Large intestine (tissue), 3 donors: ENCODE measurements around the gene GPR85. TPM values are rescaled to one million over a fixed set of nuclear protein-coding genes. Genes with fewer than 3 reads are reported as not detected.
"Not testable (repeated sequence)": the region's sequence is repeated elsewhere in the genome, so short reads cannot be mapped to it uniquely, and the experiment has no call there.

Experiments
- DNase-seq, 2 donors: peaks; one replicate each; pipeline versions ENCODE4 v3.0.0 to v3.0.0-alpha.2; 2013
- H3K27ac ChIP-seq: one replicate; pipeline ENCODE4 v1.5.1; 2013; ENCODE audit warnings: low read length
- H3K27me3 ChIP-seq: 2 replicates; pipeline ENCODE4 v1.6.1; 2013; ENCODE audit warnings: low read length; ENCODE audit not compliant: control insufficient read depth, insufficient read depth
- H3K36me3 ChIP-seq: 2 replicates; pipeline ENCODE4 v1.6.1; 2013; ENCODE audit warnings: low read length; ENCODE audit not compliant: control insufficient read depth, insufficient read depth
- H3K4me1 ChIP-seq: one replicate; pipeline ENCODE4 v1.6.1; 2013; ENCODE audit warnings: low read length; ENCODE audit not compliant: control insufficient read depth, insufficient read depth
- H3K4me3 ChIP-seq: one replicate; pipeline ENCODE4 v1.5.1; 2013; ENCODE audit warnings: low read length
- H3K9me3 ChIP-seq: one replicate; pipeline ENCODE4 v1.6.1; 2013; ENCODE audit warnings: mild to moderate bottlenecking, low read depth, low read length, moderate library complexity; ENCODE audit not compliant: control insufficient read depth
- WGBS: methylation state at CpG from one replicate; pipeline ENCODE4 v1.1.5; 2013; ENCODE audit warnings: low lambda C conversion rate; ENCODE audit not compliant: insufficient coverage; 5-methylcytosine and 5-hydroxymethylcytosine counted together
- polyA plus RNA-seq: library from polyadenylated mRNA; unstranded; fragments of 120-200 nt; gene quantifications from one replicate; pipeline ENCODE4 v1.2.1, GENCODE V29; 2013

The GPR85 gene
- polyA plus RNA-seq, 1 donor = 3.1 TPM

DNA sequence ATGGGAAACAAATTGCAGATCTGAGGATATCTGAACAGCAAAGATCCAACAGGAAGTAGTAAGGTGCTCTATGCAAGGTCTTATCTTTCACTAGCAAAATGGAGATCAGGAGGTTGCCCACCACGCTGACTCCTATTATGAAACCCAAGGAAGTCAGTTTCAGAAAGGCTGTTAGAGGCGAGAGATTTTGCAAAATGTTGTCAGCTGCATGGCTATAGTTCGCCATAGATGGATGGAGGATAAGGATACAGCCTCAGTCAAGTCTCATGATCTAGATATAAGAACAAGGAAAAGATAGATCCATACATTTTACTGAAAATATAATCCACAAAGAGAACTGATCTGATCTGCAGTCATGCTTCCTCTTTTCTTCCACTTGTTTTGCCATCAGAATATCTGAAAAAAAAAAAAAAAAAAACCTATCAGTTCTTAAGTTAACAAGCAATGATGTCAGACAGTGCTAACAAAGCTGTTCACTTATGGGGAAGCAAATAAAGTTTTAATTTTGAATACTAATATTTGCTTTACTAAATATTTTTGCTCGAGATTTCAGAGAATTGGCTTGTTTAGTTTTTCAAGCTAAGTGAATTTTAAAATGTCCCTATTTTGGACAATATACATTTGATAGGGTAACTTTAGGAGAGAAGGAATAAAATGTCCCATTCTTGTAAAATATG, 2.0 kb downstream of the GPR85 start:
- Histone ChIP-seq H3K27ac (no peak overlapping the region), H3K9me3 (no peaks in the 10 kb centered on the region), H3K4me3 (no peak overlapping the region), H3K4me1 (peaks cover 2% of the 10 kb centered on the region), H3K36me3 (no peaks in the 10 kb centered on the region), H3K27me3 (peaks cover 18% of the 10 kb centered on the region)
- no peak for DNase-seq
- 60% methylated on average over 1 of the region's 4 CpGs for WGBS

GRCh38 chr7:113083816-113084495, 2.7 kb downstream of the GPR85 start:
- Histone ChIP-seq H3K27ac (no peak overlapping the region), H3K4me3 (no peak overlapping the region), H3K4me1 (peaks cover 2% of the 10 kb centered on the region), H3K27me3 (peaks cover 18% of the 10 kb centered on the region), H3K9me3 (no peaks in the 10 kb centered on the region), H3K36me3 (no peaks in the 10 kb centered on the region)
- DNase-seq = no peak
- 91% methylated on average over 4 of the region's 10 CpGs for WGBS

GRCh38 chr7:113083132-113083815, 3.4 kb downstream of the GPR85 start:
- no peak for DNase-seq
- no CpG with 5 or more reads among the region's 1 CpG for WGBS
- H3K27ac ChIP-seq = no peak overlapping the region
- H3K27me3 ChIP-seq = peaks cover 18% of the 10 kb centered on the region
- H3K4me1 ChIP-seq = peaks cover 2% of the 10 kb centered on the region
- H3K4me3 ChIP-seq = no peak overlapping the region
- no peaks in the 10 kb centered on the region for H3K9me3 ChIP-seq
- H3K36me3 ChIP-seq = no peaks in the 10 kb centered on the region

DNA sequence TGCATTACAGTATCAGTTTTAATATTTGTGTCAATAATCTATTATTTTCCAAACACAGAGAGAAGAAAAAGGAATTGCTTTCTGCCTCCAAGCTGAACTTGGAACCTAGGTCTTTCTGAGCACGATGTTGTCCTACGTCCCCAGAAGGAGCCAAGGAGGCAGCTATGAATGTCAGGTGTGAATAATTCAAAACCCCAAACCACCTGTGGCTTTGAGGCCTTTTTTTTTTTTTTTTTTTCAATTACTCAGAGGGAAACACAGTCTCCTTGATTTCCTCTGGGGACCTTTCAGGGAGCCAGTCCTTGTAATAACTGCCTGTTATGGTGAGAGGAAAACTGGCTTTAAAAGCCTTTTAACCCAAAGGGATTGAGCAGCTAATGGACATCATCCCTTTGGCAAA, 8.3 kb downstream of the GPR85 start:
- no peaks in the 10 kb centered on the region for H3K36me3 ChIP-seq
- H3K27ac ChIP-seq = no peak overlapping the region
- no CpG with 5 or more reads among the region's 2 CpGs for WGBS

GRCh38 chr7:113076703-113077102, 9.9 kb downstream of the GPR85 start:
- H3K4me3 ChIP-seq = no peak overlapping the region
- WGBS = 86% methylated on average over 2 of the region's 3 CpGs
- H3K36me3 ChIP-seq = no peaks in the 10 kb centered on the region
- no peaks in the 10 kb centered on the region for H3K4me1 ChIP-seq
- H3K27ac ChIP-seq = no peak overlapping the region
- H3K9me3 ChIP-seq = no peaks in the 10 kb centered on the region
- no peak for DNase-seq
- no peaks in the 10 kb centered on the region for H3K27me3 ChIP-seq

More for the DNA sequence above, 8.3 kb downstream of the GPR85 start:
- H3K27me3 ChIP-seq = peaks cover under 1% of the 10 kb centered on the region
- no peaks in the 10 kb centered on the region for H3K4me1 ChIP-seq
- H3K9me3 ChIP-seq = no peaks in the 10 kb centered on the region
- no peak overlapping the region for H3K4me3 ChIP-seq
- no peak for DNase-seq

GRCh38 chr7:113071465-113071864, 15.2 kb downstream of the GPR85 start:
- H3K36me3 ChIP-seq = no peaks in the 10 kb centered on the region
- no peaks in the 10 kb centered on the region for H3K9me3 ChIP-seq
- WGBS = no CpG with 5 or more reads among the region's 1 CpG
- DNase-seq = no peak
- no peaks in the 10 kb centered on the region for H3K4me1 ChIP-seq
- H3K27ac ChIP-seq = no peak overlapping the region
- H3K27me3 ChIP-seq = no peaks in the 10 kb centered on the region
- no peak overlapping the region for H3K4me3 ChIP-seq

DNA sequence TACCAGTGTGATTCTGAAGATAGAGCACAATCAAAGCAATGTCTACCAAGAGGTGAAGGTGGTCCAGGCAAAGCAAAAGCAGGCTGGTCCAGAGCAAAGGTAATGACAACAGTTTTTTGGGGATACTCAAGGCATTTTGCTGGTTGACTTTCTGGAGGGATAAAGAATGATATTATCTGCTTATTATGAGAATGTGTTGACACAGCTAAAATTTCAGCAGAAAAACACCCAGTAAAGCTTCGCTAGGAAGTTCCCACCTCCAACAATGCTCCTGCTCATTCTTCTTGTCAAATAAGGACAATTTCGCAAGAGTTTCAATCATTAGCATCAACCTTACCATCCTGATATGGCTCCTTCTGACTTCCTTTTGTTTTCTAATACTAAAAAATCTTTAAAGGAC, 24.1 kb downstream of the GPR85 start:
- Histone ChIP-seq H3K9me3 (no peaks in the 10 kb centered on the region), H3K36me3 (no peaks in the 10 kb centered on the region), H3K4me3 (no peak overlapping the region), H3K27ac (no peak overlapping the region), H3K4me1 (no peaks in the 10 kb centered on the region), H3K27me3 (no peaks in the 10 kb centered on the region)
- WGBS = no CpG with 5 or more reads among the region's 2 CpGs
- no peak for DNase-seq

DNA sequence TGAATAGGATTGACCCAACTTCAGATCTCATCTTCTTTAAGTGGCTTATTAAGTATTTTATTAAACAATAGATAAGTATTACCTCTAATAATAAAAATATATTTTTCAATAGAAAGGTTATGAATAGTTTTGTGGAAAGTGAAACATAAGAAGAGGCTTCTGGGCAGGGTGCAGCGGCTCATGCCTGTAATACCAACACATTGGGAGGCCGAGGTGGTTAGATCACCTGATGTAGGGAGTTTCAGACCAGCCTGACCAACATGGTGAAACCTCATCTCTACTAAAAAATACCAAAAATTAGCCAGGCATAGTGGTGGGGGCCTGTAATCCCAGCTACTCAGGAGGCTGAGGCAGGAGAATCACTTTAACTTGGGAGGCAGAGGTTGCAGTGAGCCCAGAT, 26.5 kb downstream of the GPR85 start:
- Histone ChIP-seq H3K4me1 (no peaks in the 10 kb centered on the region), H3K9me3 (no peaks in the 10 kb centered on the region), H3K36me3 (no peaks in the 10 kb centered on the region), H3K27me3 (no peaks in the 10 kb centered on the region), H3K4me3 (no peak overlapping the region), H3K27ac (no peak overlapping the region)
- no peak for DNase-seq
- WGBS = no CpG with 5 or more reads among the region's 2 CpGs

DNA sequence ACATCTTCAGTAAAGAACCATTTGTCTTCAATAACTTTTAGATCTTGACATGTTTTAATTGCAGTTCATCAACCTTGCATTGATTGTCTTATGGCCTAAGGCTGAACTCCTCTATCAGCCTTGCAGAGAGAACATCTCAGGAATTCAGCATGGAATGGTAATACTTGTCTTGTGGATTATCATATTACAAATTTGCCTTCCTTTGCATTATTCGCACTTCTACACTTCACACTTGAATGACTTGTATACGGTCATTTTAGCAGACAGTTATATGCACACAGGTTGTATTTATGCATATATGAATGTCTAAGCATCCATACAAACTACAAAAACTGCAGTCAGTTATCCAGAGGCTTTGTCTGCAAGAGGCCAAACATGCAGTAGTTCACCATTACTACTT, 31.7 kb downstream of the GPR85 start:
- H3K27me3 ChIP-seq = no peaks in the 10 kb centered on the region
- no peaks in the 10 kb centered on the region for H3K9me3 ChIP-seq
- H3K27ac ChIP-seq = no peak overlapping the region
- WGBS = 80% methylated on average over 1 of the region's 2 CpGs
- H3K36me3 ChIP-seq = no peaks in the 10 kb centered on the region
- H3K4me1 ChIP-seq = no peaks in the 10 kb centered on the region
- H3K4me3 ChIP-seq = no peak overlapping the region
- no peak for DNase-seq

DNA sequence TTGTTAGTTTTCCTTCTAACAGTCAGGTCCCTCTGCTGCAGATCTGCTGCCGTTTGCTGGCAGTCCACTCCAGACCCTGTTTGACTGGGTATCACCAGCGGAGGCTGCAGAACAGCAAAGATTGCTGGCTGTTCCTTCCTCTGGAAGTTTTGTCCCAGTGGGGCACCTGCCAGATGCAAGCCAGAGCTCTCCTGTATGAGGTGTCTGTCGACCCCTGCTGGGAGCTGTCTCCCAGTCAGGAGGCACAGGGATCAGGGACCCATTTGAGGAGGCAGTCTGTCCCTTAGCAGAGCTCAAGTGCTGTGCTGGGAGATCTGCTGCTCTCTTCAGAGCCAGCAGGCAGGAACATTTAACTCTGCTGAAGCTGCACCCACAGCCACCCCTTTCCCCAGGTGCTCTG, 32.4 kb downstream of the GPR85 start:
- not testable (repeated sequence) for H3K36me3 ChIP-seq, H3K27me3 ChIP-seq, H3K27ac ChIP-seq, H3K4me1 ChIP-seq, DNase-seq, H3K9me3 ChIP-seq, H3K4me3 ChIP-seq
- no CpG with 5 or more reads among the region's 3 CpGs for WGBS
